Neural crest cell (in vitro differentiated cells): Measurements from ENCODE around the gene RCC1. TPM values are rescaled to one million over a fixed set of nuclear protein-coding genes. Genes with fewer than 3 reads are reported as not detected.
A peak's percentile ranks its signal among the peaks of the same experiment; 100 is the strongest.
"Not testable (repeated sequence)": the region's sequence is repeated elsewhere in the genome, so short reads cannot be mapped to it uniquely, and the experiment has no call there.

ENCODE experiments used
- DNase-seq: peaks from one replicate; pipeline ENCODE4 v3.0.0; 2021; ENCODE audit warnings: low read depth, mixed read lengths, low spot score
- H3K27ac Mint-ChIP-seq: one replicate; pipeline ENCODE4 v1.8.0; 2021; ENCODE audit warnings: mild to moderate bottlenecking, mixed read lengths; ENCODE audit not compliant: unreplicated experiment
- H3K27me3 Mint-ChIP-seq: 2 replicates; pipeline ENCODE4 v1.8.0; 2021; ENCODE audit warnings: low read depth, mild to moderate bottlenecking, mixed read lengths
- H3K36me3 Mint-ChIP-seq: 2 replicates; pipeline ENCODE4 v1.8.0; 2021; ENCODE audit warnings: low read depth, mild to moderate bottlenecking, mixed read lengths
- H3K4me1 Mint-ChIP-seq: 2 replicates; pipeline ENCODE4 v1.8.0; 2021; ENCODE audit warnings: mixed read lengths
- H3K4me3 Mint-ChIP-seq: one replicate; pipeline ENCODE4 v1.8.0; 2021; ENCODE audit warnings: mild to moderate bottlenecking, mixed read lengths
- H3K9me3 Mint-ChIP-seq: 2 replicates; pipeline ENCODE4 v1.8.0; 2021; ENCODE audit warnings: mixed read lengths
- CTCF ChIP-seq: fragments of 200-600 bp; sonication (generic); conservative IDR thresholded peaks from 2 replicates; pipeline ENCODE4 v1.5.0; 2021; ENCODE audit warnings: antibody characterized with exemption, mild to moderate bottlenecking
- total RNA-seq: library from RNA; stranded (reverse); gene quantifications from 2 replicates; pipeline ENCODE4 v1.2.1, GENCODE V29; 2021

The RCC1 gene
- total RNA-seq, 1 donor from 2014 or later, result 94.8 TPM

GRCh38 chr1:28518745-28519341 lies 13.0 kb downstream of the RCC1 start:
- Mint-ChIP-seq H3K9me3 (no peaks in the 10 kb centered on the region), H3K36me3 (peaks cover 21% of the 10 kb centered on the region), H3K27ac (peak overlapping the region; percentile 96), H3K27me3 (peaks cover 22% of the 10 kb centered on the region), H3K4me1 (peaks cover 45% of the 10 kb centered on the region), H3K4me3 (peak overlapping the region; percentile 99)
- no peak for TF ChIP-seq CTCF
- DNase-seq, result no peak

GRCh38 chr1:28519946-28520725 lies 14.3 kb downstream of the RCC1 start:
- TF ChIP-seq CTCF, result no peak
- Mint-ChIP-seq H3K4me1 (peaks cover 45% of the 10 kb centered on the region), H3K27ac (peak overlapping the region; percentile 50), H3K27me3 (peaks cover 14% of the 10 kb centered on the region), H3K36me3 (peaks cover 22% of the 10 kb centered on the region), H3K9me3 (no peaks in the 10 kb centered on the region), H3K4me3 (peak overlapping the region; percentile 99)
- no peak for DNase-seq

- H3K27ac Mint-ChIP-seq, DNase-seq, H3K9me3 Mint-ChIP-seq: not testable (repeated sequence)
- Mint-ChIP-seq H3K4me3 (peak overlapping the region; percentile 99), H3K27me3 (peaks cover 14% of the 10 kb centered on the region), H3K4me1 (peaks cover 45% of the 10 kb centered on the region), H3K36me3 (peaks cover 22% of the 10 kb centered on the region)
Observed at GRCh38 chr1:28520796-28521195, 15.0 kb downstream of the RCC1 start.

- DNase-seq, result no peak
- Mint-ChIP-seq H3K4me3 (peak overlapping the region; percentile 81), H3K9me3 (no peaks in the 10 kb centered on the region), H3K27ac (peak overlapping the region; percentile 68), H3K27me3 (peaks cover 13% of the 10 kb centered on the region), H3K36me3 (peaks cover 22% of the 10 kb centered on the region), H3K4me1 (peaks cover 45% of the 10 kb centered on the region)
- TF ChIP-seq CTCF, result no peak
Observed at GRCh38 chr1:28521502-28522164, 15.8 kb downstream of the RCC1 start.

GRCh38 chr1:28522537-28522936 lies 16.7 kb downstream of the RCC1 start:
- Mint-ChIP-seq H3K36me3 (peaks cover 20% of the 10 kb centered on the region), H3K4me1 (peaks cover 40% of the 10 kb centered on the region), H3K4me3 (peak overlapping the region; percentile 81)
- DNase-seq, H3K9me3 Mint-ChIP-seq, H3K27me3 Mint-ChIP-seq, H3K27ac Mint-ChIP-seq: not testable (repeated sequence)

GRCh38 chr1:28525002-28525642 lies 19.3 kb downstream of the RCC1 start:
- not testable (repeated sequence) for H3K9me3 Mint-ChIP-seq, H3K4me3 Mint-ChIP-seq, DNase-seq, H3K27me3 Mint-ChIP-seq
- H3K4me1 Mint-ChIP-seq, result peaks cover 21% of the 10 kb centered on the region
- H3K27ac Mint-ChIP-seq, result peak overlapping the region; percentile 43
- H3K36me3 Mint-ChIP-seq, result peaks cover 19% of the 10 kb centered on the region
